Stimulated activated CD4-positive, alpha-beta T cell treated with anti-CD3 and anti-CD28 coated beads, Interleukin-1b, Interleukin-23, amount 100 ng/mL, for 24 hours (primary cell): ENCODE results near the gene ENO2.

Experiments used
- DNase-seq, 4 experiments: peaks; one replicate each; pipeline ENCODE4 v3.0.0-alpha.2; 2020; ENCODE audit warnings: low read depth in 4 of 4, low spot score in 1 of 4

The ENO2 gene

DNA sequence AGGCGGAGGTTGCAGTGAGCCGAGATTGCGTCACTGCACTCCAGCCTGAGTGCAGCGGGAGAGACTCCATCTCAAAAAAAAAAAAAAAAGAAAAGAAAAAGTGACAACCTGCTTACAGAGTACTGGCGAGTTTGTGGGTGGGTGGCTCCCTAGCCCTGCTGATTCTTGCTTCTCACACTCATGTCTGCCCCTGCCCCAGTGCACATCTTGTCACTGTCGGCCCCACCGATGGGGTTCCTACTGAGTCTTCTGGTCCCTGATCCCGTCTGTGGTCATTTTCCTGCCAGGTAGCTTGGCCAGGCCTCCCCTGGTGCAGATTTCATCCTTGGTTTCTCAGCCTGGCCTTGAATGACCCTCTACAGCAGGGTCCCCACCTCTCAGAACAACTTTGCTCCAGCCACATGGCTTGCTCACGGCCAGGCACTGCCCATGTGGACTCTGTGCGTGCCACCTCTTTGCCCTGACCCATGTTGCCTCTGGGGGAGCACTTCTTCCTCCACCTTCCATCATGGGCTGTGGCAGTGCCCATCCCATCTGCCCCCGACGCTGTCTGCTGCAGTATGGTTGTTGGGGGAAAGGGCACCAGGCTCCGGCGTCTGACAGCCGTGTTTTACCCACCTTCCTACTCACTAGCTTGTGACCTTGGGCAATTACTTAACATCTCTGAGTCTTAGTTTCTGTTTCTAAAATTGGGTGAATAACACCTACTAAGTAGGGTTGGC, 34.7 kb downstream of the ENO2 start:
- no peak for DNase-seq

DNA sequence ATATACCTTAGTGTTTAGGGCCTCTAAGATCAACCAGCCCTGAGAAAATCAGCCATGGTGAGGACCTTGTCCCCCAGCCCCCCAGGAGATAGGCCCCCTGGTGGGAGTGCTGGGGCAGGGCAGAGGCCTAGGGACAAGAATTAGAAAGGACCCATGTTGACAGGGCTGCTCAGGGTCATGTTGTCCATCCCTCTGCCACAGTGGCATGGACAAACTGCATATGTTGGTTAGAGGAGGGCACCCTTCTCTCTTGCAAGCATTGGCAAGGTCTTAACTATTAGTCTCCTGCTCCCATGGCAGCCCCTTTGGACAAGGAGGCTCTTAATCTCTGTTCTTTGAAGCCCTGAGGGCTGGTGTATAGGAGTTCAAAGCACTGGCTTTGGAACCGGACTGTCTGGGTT, 36.0 kb downstream of the ENO2 start:
- no peak for DNase-seq

DNA sequence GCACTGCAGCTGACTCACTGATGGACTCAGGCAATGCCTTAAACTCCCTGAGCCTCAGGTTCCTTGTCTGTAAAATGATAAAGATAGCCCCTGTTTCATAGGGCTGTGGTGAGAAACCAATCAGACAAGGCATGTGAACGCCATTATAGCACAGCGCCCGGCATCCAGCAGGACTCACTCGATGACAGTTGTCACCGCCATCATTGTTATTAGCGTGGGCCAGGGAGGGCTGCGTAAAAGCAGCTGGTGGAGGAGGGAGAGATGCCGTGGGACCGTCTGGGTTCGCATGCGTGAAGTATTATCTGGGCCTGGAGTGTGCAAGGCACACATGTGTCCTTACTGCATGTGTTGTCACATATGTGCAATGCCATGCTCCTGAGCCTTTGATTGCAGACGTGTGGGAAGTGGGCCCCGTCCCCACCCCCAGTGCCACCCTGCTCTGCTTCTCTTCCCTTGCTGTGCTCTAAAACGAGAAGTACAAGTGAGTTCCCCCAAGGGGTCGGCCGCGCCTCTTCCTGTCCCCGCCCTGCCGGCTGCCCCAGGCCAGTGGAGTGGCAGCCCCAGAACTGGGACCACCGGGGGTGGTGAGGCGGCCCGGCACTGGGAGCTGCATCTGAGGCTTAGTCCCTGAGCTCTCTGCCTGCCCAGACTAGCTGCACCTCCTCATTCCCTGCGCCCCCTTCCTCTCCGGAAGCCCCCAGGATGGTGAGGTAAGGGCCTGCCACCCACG, 36.6 kb downstream of the ENO2 start, which contains the start of gene PTPN6:
PTPN6 (plus strand) TSS at position 546 of the 730 bp plus-strand sequence; CDS start at position 703, 157 bp downstream.
- DNase-seq = peak in 1 of 4 experiments; percentile 54

DNA sequence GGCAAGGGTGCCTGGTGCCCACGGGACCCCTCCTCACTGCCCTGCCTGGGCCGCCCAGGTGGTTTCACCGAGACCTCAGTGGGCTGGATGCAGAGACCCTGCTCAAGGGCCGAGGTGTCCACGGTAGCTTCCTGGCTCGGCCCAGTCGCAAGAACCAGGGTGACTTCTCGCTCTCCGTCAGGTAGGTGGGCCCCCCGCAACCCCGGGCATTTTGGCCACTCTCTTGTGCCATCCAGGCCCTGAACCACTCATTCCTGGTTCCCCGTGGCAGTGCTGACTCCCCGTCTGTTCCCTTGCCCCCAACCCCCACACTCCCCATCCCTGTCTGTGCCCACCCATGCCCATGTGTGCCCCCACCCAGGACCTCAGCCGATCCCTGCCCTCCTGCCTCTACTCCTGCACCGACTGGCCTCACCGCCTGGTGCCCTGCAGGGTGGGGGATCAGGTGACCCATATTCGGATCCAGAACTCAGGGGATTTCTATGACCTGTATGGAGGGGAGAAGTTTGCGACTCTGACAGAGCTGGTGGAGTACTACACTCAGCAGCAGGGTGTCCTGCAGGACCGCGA, 37.3 kb downstream of the ENO2 start:
- DNase-seq = no peak

DNA sequence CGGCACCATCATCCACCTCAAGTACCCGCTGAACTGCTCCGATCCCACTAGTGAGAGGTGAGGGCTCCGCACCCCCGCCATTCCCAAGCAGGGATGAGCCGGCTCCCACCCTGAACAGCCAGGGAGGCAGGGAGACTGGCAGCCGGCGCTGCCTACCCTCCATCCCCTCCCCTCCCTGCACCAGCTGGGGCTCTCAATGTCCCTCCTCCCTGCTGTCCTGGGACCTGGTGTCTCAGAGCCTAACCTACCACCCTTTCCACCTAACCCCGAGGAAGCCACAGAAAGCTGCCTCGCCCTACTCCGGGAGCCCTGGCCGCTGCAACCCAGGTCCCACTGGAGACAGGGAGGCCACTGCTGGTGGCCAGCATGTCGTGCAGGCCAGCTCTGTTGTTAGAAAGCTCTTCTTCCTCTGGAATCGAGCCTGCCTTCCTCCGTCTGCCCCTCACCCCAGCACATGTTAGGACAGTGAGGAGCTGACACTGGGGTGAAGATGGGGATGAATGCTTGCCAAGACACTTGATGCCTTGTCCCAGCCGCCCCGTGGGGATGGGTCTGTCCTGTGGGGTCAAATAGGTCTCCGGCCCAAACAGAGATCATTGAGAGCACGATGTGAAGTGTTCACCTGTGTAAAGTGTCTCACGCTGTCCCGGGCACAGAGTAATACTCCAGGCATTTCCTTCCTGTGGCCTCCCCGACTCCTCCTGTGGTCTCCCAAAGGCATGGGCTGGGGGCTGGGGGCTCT, 37.9 kb downstream of the ENO2 start:
- DNase-seq = no peak

DNA sequence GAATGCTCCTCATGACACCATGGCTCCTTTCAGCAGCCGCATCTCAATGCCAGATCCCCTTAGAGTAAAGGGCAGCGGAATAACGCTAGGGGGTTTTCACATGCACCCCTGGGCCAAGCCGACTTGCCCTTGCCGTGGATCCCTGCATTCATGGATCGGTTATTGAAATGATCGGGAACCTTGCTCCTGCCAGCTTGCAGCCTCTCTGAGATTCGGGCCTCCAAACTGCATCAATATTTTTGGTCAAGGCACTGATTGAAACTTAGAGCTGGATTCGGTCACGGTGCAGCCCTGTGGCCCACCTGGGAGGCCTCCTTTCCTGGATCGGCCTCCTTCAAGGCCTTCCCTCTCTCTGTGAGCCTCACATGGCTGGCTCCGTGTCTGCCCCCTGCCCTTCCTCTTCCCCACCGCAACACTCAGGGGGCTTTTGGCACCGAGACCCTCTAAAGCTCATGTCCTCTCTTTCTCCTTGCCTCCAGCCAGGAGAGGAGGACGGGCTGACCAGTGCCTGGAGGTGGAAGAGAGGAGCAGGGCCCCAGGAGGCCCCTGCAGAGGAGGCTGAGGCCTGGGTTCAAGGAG, 38.6 kb downstream of the ENO2 start:
- DNase-seq = no peak

DNA sequence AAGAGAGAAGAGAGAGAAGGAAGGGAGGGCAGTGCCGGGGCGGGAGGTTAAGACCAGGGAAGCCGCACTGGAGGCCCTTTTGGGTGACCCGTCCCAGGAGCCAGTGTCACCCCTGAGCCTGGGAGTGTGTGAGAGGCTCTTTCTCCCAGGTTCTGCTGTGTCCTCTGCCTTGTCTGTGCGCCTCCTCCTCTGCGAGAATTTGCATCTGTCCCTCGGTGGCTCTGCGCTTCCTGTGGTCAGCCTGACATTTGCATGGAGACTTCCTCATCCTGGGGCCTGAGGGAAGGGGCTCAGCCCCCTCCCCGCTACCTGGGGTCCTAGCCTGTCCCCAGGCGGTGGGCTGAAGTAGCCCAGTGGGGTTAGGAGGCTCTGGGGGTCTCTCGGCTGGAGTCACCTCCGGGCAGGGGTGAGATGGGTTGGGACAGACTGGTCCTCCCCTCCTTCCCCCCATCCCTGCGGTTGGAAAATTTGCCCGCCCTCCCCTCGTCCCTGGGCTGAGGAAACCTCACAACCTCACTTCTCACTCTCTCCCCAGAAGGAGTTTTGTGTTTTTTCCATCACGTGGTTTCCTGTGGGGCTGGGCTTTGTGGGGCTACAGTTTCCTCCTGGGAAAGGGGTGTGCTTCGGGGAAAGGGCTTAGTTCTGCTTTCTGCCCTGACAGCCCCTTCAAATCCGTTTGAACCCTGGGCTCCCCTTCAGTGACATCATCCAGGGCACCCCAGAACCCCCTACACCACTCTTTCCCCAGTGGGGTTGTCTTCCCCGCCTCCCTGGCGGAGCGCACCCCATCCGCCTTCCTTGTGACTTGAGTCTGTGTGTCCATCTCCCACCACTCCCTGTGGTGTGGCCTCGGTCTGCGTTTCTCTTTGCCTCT, 39.3 kb downstream of the ENO2 start:
- DNase-seq = peak in 2 of 4 experiments; percentile 67 to 78

DNA sequence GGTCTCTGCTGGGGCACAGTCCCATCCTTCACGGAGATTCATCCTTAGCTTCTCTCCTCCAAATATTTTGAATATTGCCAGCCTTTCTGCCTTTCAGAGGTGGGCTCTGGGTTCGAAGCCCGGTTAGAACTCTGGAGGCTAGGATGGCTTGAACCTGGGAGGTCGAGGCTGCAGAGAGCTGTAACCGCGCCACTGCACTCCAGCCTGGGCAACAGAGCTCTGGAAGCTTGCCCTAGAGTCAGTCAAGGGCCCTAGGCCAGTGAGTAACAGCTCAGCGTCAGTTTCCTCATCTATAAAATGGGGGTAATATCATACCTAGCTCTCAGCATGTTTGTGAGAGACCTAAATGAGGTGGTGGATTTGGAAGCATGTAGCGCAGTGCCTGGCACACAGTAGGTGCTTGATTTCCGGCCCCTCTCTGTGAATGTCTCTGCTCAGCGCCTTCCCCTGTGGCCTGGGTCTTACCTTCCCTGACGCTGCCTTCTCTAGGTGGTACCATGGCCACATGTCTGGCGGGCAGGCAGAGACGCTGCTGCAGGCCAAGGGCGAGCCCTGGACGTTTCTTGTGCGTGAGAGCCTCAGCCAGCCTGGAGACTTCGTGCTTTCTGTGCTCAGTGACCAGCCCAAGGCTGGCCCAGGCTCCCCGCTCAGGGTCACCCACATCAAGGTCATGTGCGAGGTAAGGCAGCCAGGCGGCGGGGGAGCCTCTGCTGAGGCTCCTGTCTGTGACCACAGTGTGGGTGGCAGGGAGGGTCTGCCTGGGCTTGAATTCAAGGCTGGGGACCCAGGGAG, 40.1 kb downstream of the ENO2 start:
- no peak for DNase-seq

DNA sequence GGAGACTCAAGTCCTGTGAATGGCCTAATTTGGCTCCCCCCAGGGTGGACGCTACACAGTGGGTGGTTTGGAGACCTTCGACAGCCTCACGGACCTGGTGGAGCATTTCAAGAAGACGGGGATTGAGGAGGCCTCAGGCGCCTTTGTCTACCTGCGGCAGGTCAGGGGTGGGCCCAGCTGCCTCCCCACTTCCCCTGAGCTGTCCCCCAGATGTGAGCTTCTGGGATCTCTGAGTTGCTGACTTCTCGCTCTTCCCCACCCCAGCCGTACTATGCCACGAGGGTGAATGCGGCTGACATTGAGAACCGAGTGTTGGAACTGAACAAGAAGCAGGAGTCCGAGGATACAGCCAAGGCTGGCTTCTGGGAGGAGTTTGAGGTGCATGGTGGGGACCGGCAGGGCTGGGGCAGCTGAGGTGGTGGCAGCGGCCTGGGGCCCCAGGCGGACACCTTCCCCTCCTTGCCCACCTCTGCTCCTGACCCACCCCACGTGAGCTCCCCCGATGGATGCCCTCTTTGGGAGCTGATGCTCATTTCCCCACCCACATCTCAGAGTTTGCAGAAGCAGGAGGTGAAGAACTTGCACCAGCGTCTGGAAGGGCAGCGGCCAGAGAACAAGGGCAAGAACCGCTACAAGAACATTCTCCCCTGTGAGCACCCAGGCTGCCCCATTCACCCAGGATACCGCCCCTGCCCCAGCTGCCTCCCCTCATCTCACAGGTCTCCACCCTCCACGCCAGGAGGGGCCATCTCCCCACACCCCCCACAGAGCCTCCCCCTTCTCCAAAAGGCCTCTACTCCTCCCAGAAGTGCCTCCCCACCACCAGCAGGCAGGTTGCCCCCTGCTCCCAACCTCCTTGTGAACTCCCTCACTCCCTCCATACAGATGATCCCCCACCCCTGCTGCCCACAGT, 41.0 kb downstream of the ENO2 start:
- DNase-seq = no peak

DNA sequence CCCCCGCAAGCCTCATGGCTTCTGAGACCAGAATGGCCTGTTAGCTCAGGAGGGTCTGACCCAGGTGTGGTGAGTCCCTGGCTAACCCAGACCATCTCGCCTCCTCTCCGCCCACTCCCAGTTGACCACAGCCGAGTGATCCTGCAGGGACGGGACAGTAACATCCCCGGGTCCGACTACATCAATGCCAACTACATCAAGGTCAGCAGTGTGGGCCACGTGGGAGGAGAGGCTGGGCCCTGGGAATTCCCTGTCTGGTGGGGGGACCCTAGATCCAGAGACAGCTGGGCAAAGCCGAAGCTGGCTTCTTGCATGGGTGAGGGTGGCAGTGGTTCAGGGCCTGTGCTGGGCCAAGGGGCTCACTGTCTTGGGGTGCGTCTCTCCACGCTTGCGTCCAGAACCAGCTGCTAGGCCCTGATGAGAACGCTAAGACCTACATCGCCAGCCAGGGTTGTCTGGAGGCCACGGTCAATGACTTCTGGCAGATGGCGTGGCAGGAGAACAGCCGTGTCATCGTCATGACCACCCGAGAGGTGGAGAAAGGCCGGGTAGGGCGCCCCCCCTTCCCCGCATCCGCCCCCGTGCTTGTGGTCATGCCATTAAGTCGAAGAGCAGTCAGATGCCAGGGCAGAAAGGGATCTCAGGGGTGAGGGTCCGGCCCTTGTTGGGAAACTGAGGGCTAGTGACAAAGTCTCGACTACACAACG, 41.8 kb downstream of the ENO2 start:
- DNase-seq = no peak

DNA sequence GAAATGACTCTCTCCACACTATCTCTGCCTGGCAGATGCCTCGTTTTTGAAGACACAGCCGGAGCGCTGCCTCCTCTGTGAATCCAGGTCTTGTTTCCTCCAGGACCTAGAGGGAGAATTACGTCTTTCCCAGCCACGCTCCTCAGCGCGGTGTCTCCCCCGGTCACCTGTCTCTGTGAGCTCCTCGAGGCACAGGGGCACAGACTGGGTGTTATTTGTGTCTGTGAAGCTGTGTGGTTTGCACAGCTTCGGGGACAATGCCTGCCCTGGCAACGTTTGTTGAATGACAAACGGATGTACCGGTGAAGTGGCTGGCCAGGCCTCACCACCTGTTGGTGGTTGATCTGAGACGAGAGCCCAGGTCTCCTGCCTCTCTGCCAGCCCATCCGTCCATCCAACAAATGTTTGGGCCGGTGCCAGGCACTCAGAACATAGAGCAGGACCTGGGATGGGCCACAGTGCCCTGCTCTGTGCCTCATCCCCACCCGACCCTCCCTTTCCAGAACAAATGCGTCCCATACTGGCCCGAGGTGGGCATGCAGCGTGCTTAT, 42.8 kb downstream of the ENO2 start:
- DNase-seq = no peak

DNA sequence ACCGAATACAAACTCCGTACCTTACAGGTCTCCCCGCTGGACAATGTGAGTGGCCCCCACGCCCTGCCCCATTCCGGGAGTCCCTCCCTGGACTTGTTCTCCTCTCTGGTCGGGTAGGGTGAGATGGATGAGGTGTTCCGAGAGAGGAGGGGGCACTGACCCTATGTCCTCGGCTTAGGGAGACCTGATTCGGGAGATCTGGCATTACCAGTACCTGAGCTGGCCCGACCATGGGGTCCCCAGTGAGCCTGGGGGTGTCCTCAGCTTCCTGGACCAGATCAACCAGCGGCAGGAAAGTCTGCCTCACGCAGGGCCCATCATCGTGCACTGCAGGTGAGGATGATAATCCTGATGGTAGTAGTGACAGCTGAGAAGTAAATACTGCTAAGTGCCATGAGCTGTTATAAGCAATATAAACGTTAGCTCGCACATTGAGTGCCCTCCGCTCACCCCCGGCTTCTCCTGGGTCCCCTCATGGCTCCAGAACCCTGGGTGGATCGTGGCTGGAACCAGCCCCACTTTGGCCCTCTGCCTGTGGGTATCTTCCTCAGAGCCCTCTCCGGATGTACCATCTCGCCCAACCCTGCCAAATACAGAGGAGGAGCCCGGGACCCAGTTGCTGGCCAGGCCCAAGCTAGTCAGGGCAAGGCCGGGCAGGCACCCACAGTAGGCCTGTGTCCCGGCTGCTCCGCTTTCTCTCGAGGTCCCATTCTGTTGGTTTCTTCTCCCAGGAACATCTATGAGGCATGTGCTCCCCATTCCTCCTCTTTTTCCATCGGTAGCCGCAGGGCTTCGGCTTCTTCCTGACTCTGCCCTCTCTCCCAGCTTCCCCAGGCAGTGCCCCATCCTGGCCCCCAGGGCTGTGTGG, 43.6 kb downstream of the ENO2 start:
- no peak for DNase-seq

DNA sequence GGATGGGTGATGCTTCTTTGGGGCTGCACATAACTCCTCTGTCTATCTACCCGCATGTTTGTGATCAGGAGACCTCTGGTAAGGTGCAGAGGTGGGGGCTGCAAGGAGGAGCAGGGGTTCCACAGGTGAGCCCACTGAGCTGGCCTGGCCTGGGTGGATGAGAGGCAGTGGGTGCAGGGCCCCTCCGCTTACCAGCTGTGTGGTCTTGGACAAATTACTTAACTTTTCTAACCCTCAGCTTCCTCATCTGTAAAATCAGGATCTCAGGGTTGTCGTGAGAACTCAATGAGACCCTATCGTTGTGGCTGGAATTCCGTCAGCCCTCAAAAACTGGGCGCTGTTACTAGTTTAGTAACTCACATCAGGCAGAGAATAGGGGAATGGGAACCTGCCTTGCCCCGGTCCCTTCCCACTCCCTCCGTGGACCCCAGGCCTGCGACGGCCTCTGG, 44.3 kb downstream of the ENO2 start:
- DNase-seq = no peak

DNA sequence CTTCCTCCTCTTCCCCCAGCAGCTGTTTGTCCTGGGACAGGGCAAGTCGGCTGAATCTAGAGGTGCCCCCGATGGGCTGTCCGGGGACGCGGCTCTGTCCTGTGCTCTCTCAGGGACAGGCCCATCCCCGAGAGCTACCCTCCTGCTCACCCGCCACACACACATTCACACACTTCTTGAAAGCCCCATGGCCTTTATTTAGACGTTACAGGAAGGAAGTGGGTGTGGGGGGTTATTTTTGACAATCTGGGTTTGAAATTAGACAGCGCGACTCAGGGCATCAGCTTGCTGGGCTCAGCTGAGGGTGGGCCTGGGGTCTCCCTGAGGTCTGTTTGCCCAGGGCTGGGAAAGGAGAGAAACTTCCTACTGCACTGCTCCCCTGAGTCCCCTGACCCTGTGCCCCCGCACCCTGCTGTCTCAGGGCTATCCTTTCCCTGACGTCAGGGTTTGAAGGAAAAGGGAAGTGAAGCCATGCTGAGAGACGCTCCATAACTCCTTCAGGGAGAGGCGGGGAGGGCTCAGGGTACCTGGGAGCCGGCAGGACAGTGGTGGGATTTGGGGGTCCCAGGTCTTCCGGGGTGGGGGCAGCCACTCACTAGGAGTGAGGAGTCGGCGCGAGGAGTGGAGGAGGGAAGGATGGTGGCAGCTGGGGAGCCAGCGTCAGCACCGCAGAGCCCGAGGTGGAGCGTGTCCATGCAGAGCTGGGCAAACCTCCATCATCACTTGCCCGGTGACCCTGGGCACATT, 44.9 kb downstream of the ENO2 start:
- peak in 1 of 4 experiments; percentile 59 for DNase-seq

DNA sequence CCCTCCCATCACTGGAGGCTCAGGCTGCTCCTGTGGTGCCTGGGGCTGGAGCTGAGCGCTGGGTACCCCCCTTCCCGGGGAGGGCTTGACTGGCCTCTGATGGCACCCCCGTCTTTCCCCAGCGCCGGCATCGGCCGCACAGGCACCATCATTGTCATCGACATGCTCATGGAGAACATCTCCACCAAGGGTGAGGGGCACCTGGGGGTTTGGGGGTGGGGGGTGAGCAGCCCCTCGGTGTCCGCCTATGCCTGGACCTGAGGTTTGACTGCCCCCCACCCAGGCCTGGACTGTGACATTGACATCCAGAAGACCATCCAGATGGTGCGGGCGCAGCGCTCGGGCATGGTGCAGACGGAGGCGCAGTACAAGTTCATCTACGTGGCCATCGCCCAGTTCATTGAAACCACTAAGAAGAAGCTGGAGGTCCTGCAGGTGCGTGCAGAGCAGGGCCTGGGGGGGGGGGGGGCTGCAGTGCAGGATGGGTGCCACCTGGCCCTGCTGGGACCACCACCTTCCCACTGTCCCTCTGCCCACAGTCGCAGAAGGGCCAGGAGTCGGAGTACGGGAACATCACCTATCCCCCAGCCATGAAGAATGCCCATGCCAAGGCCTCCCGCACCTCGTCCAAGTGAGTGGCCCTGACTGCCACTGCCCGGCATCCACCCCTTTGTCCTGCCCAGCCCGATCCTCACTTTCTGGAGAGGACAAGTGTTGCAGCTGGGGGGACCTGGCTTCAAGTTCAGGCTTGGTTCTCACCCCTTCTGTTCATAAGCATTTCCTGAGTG, 45.6 kb downstream of the ENO2 start:
- no peak for DNase-seq
